COLO668 (cell line): ENCODE results near the gene CAPZA3.
"Not testable (repeated sequence)": the region's sequence is repeated elsewhere in the genome, so short reads cannot be mapped to it uniquely, and the experiment has no call there.

Experiments used
- DNase-seq: peaks from one replicate; lab custom pipeline; 2025; ENCODE audit not compliant: unreplicated experiment; lab: John Stamatoyannopoulos, UW

CAPZA3 gene, protein sequence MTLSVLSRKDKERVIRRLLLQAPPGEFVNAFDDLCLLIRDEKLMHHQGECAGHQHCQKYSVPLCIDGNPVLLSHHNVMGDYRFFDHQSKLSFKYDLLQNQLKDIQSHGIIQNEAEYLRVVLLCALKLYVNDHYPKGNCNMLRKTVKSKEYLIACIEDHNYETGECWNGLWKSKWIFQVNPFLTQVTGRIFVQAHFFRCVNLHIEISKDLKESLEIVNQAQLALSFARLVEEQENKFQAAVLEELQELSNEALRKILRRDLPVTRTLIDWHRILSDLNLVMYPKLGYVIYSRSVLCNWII

DNA sequence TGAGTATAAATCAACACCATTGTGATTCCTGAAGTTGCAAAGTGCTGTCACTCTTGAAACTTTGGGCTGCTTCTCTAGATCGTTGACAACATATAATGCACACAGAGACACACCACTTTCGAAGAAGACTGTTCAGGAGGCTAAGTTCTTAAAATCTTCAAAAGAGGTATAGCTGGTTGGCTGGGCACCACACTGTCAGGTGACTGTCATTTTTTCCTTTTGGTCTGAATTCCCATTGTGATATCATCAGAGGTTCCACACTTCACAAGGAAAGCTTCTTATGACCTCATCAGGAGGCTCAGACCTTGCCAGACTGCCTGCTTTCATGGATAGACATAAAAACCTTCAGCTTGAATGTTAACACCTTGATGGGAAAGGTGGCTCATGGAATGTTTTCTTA is at the start of gene CAPZA3, which contains the start of gene PLCZ1:
CAPZA3 (plus strand) TSS at position 301 of the 400 bp plus-strand sequence. CDS start 150 bp downstream, outside the sequence.
PLCZ1 (minus strand) TSS at position 194 of the 400 bp plus-strand sequence. CDS start 641 bp downstream, outside the sequence.
- DNase-seq: no peak

DNA sequence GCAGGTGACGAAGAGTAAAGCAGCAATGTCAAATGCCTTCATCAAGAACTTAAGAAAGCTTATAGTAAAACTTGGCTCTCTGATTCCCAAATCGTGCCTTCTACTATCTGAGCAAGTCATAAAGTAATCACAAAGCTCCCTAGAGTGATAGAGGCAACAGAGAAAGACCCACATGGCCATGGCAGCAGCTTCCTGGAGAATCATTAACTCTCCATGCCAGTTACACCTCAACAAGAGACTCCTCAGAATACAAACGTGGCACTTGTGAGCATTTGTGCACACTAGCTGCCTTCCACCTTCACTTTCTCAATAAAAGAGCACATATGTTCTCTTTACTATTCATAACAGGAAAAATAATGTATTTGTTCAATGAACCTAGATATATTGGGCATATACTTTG is 48.1 kb upstream of the CAPZA3 start:
- DNase-seq: no peak

DNA sequence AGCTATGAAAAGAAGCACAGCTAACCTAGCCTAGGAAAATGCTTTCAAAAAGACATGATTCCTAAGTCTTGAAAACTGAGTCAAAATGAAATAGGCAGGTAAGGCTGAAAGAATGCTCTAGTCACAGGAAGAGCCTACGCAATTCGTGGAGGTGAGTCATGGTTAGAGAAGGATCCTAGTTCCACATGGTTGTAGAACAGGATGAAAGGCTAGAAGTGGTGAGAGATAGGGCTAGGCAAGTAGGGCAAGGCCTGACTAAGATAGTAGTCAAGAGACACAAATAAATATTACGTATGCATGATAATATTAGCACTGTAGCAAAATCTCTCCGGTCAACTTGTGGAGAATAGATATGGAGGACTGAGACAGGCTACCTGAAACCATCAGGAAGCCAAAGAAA is 47.3 kb upstream of the CAPZA3 start:
- no peak for DNase-seq

DNA sequence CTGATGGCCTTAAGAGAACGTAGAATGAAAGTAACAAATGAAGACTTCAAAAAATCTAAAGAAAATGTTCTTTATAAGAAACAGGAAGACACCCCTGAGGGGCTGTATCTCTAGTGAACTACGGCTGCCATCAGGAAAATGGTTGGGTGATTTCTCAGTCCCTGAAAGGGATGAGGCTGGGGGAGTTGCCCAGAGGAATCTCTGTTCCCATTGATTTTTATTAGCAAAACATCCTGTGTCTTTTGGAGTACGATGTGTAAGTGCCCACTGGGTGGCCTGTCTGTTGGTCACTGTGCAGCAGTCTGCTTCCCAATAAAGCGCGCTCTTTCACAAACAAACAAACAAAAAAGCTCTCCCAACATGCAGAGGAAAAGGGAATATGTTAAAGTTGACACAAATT is 43.9 kb upstream of the CAPZA3 start:
- DNase-seq: not testable (repeated sequence)

DNA sequence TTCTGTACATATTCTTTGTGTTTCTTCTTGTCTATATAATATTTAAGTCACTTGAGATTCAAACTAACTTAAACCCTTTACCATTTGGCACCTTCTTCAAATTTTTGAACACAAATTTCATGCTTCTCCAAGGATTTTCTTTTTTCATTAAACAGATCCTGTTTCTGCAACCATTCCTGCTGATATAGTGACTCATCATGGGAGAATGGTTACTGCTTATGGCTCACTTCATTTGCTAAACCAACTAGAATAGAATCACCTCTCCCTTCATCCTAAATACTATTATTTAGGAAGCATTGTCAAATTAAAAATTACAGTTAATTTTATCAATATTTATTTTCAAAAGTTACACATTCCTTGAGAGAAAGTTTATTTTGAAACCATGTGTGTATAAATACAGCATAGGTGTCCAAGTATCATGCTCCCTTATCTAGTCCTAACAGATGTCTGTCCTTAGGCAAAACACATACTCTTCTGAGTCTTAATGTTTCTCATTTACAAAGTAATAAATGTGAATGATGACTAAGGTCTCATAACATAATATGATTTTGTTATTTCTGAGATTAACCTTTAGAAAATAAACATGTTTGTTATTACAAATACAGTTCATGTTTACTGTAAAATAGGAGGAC is 40.8 kb upstream of the CAPZA3 start:
- DNase-seq: no peak

DNA sequence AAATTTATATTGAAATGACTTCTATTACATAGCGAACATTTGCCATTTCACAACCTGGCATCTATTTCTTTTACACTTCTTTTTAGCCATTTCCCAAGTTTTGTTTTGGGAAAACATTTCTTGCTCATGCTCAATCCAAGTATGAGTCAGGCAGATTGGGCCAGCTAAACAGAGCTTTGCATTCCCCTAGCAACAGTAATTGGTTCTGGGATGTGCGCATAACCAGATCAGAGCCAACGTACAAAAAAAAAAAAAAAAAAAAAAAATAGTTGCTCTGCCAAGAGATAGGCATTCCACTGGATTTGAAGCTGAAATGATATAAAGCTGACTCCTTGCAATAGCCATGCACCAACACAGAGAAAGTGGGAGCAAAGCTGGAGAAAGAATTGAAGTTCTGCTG is 37.6 kb upstream of the CAPZA3 start:
- DNase-seq: no peak

DNA sequence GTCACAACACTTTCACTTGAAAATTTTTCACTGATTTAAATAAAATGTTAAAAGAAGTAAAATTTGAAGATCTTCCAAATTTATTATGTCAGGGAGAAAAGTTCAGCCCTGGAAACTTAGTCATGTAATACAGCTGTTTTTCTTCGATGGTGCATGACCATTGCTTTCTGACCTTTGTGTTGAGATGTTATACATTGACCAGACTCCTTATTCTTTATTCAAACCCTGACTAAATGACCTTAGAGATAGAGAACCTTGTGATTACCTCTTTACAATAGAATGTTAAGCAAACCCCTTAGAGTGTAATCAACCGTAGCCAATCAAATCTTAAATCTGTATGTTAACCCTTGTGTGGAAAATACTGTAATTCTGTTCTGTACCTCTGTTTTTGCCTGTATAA is 34.6 kb upstream of the CAPZA3 start:
- no peak for DNase-seq

DNA sequence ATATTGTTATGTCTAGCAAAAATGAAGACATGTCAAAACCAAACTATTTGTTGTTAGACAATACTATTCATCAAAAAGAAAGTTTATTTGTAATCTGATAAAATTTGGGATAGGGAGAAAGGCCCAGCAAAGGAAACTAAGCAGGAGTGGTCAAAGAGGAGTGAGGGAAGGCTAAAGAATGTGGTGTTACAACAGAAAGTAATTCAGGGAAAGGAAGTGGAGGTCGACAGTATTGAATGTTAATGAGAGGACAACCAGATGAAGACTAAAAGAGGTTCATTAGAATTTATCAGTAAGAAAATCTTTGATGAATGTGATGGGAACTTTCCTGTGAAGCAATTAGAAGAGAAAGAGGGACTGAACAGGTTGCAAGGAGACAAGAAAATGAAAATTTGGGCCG is 34.0 kb upstream of the CAPZA3 start:
- no peak for DNase-seq

DNA sequence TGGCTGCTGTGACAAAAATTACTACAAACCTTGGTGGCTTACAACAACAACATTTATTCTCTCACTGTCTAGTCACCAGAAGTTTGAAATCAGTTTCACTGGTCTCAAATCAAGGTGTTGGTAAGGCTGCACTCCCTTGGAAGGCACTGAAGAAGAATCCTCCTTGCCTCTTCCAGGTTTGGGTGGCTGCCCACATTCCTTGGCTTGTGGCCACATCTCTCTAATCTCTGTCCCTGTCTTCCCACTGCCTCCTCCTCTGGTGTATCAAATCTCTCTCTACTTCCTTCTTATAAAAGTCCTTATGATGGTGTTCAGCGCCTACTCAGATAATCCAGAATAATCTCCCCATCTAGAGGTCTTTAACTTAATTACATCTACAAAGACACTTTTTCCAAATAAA is 31.1 kb upstream of the CAPZA3 start:
- DNase-seq: no peak

DNA sequence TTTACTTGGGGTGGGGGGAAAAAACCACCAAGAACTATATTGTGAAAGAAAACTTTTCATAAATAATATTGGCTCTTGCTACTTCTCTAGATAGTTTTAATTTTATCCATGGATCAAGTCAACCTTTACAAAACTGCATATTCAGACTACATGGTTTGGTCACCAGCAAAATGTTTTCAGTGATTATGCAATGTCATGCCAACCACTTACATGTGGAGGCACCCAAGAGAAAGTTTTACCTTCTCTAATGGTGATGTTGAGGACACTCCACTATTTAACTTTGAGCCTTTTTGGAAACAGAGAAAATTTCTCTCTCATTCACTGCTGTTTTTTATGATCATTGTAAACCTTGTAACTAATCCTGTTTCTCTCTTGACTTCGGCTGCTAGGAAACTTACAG is 21.7 kb upstream of the CAPZA3 start:
- DNase-seq: no peak

DNA sequence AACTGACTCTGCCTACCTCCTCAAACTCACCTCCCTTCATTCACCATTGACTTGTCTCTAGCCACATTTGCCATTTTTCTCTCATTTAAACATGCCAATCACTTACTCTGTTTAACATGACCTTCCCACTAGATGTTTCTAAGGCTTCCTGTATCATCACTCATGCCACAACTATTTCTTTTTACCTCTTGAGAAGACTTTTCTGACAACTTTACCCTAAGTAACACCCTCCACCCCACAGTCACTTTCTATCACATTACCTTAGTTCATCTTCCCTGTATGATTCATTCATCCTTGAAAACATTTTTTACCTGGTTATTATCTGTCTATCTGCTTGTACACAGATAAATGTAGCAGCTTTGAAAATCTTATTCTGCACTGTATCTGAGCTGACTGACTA is 19.5 kb upstream of the CAPZA3 start:
- no peak for DNase-seq

DNA sequence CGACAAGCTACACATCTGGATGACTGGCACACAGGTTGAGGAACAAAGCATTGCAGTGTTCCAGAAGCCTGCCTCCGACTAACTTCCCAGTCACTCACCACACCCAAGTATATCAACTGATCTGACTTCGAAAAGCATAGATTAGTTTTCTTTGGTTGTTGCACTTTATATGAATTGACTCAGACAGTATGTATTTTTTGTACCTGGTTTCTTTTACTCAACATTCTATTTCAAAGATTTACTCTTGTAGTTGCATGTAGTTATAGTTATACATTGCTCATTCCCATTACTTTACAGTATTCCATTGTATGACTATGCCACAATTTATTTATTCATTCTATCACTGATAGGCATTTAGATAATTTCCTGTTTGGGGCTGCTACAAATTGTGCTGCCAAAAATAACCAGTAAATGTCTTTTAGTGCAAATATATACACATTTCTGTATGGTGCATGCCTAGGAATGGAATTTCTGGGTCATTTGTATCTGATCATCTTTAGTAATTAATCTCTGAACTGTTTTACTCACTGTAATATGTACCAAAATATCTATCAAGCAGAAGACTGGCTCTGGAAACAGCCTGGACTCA is 17.9 kb upstream of the CAPZA3 start:
- no peak for DNase-seq

DNA sequence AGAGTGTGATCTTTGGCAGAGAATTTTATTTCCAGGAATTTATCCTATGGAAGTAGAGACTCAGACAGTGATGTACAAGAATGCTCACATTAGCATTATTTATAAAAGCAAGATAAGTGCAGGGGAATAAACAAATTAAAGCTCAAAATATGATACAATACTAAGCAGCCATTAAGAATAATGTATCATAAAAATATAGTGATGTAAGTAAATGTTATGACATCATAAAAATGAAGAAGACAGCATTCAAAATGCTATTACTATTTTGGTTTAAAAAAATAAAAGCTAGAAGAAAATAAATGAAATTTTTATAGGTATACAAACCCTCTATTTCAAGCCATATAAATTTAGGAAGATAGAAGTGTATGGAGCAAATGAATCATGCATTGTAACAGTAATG is 17.2 kb upstream of the CAPZA3 start:
- DNase-seq: no peak

DNA sequence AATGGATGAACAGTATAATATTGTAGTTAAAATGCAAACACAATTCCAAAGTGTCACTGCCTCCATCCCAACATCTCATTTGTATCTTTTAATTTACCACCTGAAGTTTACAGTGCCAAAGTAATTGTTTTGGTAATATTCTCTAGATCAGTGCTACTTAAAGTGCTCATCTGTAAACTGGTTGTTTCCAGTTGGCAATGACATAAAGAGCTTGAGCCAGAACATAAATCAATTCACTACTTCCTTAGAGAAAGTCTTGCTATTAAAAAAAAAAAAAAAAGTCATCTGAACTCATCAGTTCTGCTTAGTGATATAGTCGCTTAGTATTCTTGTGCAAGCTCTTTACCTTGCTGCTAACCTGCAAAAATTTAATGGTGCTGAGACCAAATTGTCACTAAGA is 16.5 kb upstream of the CAPZA3 start:
- no peak for DNase-seq

DNA sequence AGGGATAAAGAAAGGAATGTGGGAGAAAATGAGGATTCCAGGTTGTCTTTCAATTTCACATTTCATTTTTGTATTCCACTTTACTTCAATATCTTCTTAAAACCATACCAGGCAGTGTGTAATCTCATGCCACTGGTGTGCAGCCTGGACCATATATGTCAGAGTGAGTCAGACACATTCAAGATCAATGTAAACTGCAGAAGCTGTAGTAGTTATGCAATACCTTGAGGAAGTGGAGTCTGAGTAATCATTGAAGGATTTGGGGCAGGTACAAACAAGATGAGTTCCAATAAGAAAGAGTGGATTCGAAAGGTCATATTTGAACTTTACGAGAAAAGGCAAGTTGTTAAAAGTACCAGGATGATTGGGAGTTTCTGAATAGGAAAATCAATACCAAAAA is 14.2 kb upstream of the CAPZA3 start:
- no peak for DNase-seq

DNA sequence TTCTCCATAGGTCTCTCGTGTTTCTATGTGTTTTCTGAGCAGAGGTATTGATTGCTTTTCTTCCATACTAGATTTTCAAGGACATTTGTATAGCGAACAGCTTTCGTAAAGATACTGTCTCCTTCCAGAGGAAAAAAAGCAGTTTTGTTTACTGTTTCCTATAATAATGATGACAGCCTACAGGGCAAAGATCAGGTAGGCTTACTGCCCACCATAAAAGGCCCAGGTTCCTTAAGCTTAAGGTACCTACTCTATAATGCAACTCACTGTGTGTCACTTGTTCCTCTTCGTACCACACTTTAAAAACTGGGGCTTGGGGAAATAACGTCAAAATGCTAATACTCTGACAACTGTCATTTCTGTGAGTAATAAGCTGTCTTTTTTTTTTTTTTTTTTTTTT is 6.8 kb upstream of the CAPZA3 start:
- DNase-seq: no peak

DNA sequence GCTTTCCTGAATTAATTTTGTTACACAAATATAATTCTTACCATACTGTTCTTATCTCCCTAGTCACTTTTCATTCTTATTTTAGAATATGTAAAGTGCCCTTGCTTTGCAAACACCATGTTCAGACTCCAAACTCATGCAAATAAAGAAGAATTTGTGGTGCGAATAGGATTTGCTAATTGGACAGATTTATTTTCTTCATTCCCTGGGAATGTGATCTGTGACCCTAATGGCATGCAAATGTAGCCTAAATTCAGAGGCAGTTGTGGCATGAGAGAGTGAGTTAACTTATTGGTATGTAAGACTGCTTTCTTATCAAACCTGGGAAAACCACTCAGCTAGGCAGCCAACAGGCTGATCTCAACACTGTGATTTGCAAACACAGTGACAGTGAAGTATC is 10.0 kb downstream of the CAPZA3 start:
- no peak for DNase-seq

DNA sequence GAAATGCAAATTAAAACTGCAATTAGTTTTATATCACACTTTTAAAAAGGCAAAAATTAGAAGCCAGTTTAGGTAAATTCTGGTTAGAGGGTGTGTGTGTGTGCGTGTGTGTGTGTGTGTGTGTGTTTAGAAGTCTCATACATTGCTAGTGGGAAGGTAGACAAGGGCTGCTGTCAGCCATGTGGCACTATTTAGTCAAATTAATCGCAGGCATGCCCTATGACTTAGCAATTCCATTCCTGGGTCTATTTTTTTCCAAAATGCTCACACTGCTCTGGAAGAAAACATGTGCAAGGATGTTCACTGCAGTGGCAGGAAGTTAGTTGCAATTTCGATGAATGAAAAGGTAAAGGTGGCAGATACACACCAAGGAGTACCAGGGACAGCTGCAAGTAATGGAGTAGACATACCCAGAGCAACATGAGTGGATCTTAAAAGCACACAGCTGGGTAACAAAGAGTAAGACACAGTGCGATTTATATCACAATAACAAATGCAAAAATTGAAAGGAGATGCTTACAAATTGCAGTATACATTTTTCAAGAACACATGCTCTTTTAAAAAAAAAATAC is 11.6 kb downstream of the CAPZA3 start:
- no peak for DNase-seq

DNA sequence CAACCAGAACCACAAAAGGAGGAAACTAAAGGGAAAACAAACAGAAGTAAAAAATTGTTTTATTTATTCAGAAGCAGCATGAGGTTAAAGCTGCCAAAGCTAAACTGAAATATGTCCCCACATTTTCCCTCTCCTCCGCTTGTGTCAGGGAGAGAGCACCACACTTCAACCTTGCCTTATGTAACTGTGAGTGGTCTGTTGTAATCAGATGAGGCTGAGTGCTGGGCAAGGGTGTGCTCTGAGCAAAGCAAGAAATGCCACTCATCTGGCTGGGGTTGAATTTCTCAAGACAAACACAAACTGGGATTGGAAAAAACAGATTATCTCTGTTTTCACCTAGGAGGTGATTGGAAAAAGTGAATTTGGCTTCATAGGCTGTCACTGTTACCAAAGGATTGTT is 12.2 kb downstream of the CAPZA3 start:
- DNase-seq: no peak

DNA sequence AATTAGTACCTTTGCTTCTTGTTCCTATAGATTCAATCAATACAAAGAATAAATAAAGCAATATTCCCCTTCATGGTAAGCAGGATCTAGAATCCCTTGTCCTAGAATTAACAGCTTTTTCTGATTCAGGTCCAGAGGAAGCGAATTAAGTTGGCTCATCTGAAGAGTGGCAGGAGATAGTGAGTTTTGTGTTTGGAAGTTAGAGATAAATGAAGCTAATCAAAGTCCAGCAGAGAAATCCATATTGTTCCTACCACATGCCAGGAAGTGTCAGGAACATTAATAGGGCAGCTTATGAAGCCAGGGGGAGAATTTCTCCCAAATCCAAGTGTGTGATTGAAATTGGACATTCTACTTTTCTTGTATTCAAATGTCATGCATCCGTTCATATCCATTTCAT is 13.9 kb downstream of the CAPZA3 start:
- no peak for DNase-seq

DNA sequence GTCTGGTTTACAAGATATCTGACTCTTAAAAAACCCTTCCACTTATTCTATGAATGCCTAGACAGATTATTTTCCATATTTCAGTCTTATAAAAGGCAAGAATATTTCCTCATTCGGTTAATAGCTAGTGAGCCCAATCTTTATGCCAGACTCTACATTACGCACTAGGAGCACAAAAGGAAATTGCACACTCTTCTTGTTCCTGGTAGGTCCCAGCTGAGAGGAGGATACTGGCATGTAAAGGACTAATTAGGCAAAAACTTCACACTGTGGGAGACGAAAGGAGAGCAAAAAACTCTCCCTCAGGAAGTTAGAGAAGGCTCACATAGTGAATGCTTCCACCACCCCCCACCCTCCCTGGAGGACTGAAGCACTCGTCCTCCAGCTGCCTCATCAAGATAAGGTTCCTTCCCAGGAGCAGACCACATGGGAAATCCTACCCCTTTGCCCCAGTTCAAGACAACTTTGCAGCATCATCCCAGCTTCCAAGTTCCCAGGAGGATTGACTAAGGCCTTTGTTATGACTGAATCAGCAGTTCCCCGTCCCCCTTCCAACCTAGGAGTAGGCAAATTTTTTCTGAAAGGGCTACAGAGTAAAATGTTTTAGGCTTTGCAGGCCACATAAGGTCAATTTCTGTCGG is 14.5 kb downstream of the CAPZA3 start:
- DNase-seq: no peak

DNA sequence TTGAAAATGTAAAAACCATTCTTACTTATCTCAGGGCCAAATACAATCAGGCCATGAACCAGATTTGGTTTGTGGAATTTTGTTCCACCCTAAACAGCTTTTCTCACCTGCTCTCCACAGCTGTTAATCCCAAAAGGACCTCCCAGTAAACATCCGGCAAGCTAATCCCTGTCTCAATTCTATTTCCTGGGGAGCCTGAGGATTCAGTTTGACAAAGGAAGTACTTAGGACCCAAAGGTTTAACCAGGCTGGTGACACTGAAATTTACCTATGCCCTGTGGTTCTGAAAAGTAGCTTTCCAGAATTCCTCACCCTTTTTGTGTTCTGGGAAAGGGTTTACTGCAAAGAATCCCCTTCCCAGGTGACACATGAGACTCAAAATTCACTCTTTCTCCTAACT is 15.0 kb downstream of the CAPZA3 start:
- DNase-seq: no peak
